ENCODE results near the gene SPRR2G. TPM values are rescaled to one million over a fixed set of nuclear protein-coding genes. Genes with fewer than 3 reads are reported as not detected.
"Not testable (repeated sequence)": the region's sequence is repeated elsewhere in the genome, so short reads cannot be mapped to it uniquely, and the experiment has no call there.

Gene SPRR2G
- total RNA-seq = not detected in 2 replicates

DNA sequence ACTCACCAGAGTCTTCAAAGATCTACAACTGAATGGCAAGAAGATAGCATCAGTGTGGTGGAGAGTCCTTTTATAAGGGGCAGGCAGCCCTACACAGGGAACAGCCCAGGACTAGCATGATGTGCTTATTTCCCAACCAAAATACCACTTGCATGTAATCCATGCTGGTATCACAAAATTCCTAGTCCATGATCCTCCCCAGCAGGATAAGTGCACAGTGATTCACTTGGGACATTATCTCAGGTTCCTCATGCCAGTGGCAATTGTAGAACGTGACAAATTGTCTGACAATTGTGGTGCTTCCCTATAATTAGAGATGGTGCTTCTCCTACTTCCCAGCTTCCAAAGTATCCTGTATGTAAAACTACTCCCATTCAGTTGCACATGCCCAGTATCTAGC lies at the start of gene SPRR2G:
Gene SPRR2G (minus strand): TSS at position 45 of the 400 bp plus-strand sequence. CDS start 780 bp downstream, outside the sequence.
- Mint-ChIP-seq H3K9me3 (no peaks in the 10 kb centered on the region), H3K4me3 (no peak within 1 kb of the TSS), H3K4me1 (ENCODE audit: low read depth) (no peaks in the 10 kb centered on the region), H3K27ac (no peak within 1 kb of the TSS), H3K36me3 (ENCODE audit: low read depth) (no peaks in the 10 kb centered on the region), H3K27me3 (ENCODE audit: insufficient read depth) (peaks cover 8% of the 10 kb centered on the region)
- DNase-seq (ENCODE audit: low spot score) = no peak
- intact Hi-C loops (cut with micrococcal nuclease) = no loop called here

GRCh38 chr1:153195216-153195615 lies 44.5 kb upstream of the SPRR2G start:
- Mint-ChIP-seq H3K27ac (no peak overlapping the region), H3K36me3 (ENCODE audit: low read depth) (no peaks in the 10 kb centered on the region), H3K27me3 (ENCODE audit: insufficient read depth) (peaks cover 7% of the 10 kb centered on the region), H3K4me3 (no peak overlapping the region), H3K9me3 (no peaks in the 10 kb centered on the region), H3K4me1 (ENCODE audit: low read depth) (no peaks in the 10 kb centered on the region)
- no peak for DNase-seq (ENCODE audit: low spot score)
- intact Hi-C loops (cut with micrococcal nuclease) = no loop called here

DNA sequence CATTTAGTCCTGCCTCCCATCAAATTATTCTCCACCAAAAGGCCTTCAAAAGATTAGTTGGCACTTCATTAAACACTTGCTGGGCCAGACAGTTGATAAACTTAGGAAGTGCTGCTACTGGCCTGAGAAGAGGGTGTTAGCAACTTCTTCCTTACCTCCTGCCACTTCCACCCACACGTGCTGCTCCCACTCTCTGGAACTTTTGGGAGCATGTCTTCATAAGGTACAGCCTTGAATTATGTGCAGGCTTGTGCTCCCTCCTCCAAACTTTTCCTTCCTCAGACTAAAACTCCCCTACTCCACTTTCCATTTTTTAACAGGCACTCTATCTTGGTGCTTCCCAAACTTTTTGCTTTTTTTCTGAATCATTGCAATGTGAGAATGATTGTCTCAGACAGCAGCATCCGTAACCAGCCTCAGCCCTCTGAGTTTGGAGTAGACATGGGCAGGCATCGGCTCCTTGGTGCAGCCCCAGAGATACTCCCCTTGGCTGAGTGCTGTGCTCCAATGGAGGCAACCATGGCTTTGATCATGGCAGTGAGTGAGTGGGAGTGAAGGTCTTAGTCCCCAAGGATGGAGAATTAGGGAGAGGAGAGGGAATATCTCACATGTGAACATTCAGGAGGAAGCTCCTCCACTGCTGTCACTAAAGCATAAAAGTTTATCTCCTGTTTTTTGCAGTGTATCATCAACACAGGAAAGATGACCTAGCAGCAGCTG lies 43.8 kb upstream of the SPRR2G start:
- H3K27ac Mint-ChIP-seq = no peak overlapping the region
- no peaks in the 10 kb centered on the region for H3K4me1 Mint-ChIP-seq (ENCODE audit: low read depth)
- peaks cover 8% of the 10 kb centered on the region for H3K27me3 Mint-ChIP-seq (ENCODE audit: insufficient read depth)
- intact Hi-C loops (cut with micrococcal nuclease) = no loop called here
- no peaks in the 10 kb centered on the region for H3K36me3 Mint-ChIP-seq (ENCODE audit: low read depth)
- no peak for DNase-seq (ENCODE audit: low spot score)
- no peak overlapping the region for H3K4me3 Mint-ChIP-seq
- no peaks in the 10 kb centered on the region for H3K9me3 Mint-ChIP-seq

- Mint-ChIP-seq H3K4me3 (no peak overlapping the region), H3K27ac (no peak overlapping the region), H3K36me3 (ENCODE audit: low read depth) (no peaks in the 10 kb centered on the region), H3K4me1 (ENCODE audit: low read depth) (no peaks in the 10 kb centered on the region), H3K9me3 (no peaks in the 10 kb centered on the region), H3K27me3 (ENCODE audit: insufficient read depth) (peaks cover 8% of the 10 kb centered on the region)
- no peak for DNase-seq (ENCODE audit: low spot score)
- intact Hi-C loops (cut with micrococcal nuclease) = no loop called here
Measured at GRCh38 chr1:153192697-153193096, 42.0 kb upstream of the SPRR2G start.

DNA sequence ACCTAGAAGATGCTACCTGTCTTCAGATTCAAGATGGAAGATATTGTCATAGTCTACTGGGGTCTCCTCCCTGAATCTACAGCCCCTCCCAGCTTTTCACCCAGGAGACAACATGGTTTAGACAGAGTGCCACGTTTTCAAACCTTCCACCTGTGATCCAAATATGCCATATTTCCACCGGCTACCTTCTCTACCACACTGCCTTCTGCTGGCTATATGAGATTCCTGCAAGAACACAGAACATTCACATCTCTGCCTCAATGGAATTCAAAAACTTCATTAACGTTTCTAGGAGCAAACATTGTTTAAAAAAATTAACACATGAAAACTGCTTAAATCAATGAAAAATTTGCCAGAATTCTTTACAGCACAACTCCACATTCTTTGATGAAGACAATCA lies 39.7 kb upstream of the SPRR2G start:
- no peaks in the 10 kb centered on the region for H3K4me1 Mint-ChIP-seq (ENCODE audit: low read depth)
- intact Hi-C loops (cut with micrococcal nuclease) = no loop called here
- no peak overlapping the region for H3K27ac Mint-ChIP-seq
- no peaks in the 10 kb centered on the region for H3K36me3 Mint-ChIP-seq (ENCODE audit: low read depth)
- peaks cover 12% of the 10 kb centered on the region for H3K27me3 Mint-ChIP-seq (ENCODE audit: insufficient read depth)
- H3K9me3 Mint-ChIP-seq = peaks cover 5% of the 10 kb centered on the region
- H3K4me3 Mint-ChIP-seq = no peak overlapping the region
- no peak for DNase-seq (ENCODE audit: low spot score)

DNA sequence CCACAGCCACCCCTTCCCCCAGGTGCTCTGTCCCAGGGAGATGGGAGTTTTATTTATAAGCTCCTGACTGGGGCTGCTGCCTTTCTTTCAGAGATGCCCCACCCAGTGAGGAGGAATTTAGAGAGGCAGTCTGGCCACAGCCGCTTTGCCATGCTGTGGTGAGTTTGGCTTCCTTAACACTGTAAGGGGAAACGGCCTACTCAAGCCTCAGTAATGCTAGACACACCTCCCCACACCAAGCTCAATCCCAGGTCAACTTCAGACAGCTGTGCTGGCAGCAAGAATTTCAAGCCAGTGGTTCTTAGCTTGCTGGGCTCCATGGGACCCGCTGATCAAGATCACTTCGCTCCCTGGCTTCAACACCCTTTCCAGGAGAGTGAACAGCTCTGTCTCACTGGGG lies 37.6 kb upstream of the SPRR2G start:
- H3K36me3 Mint-ChIP-seq (ENCODE audit: low read depth); H3K27ac Mint-ChIP-seq; H3K27me3 Mint-ChIP-seq (ENCODE audit: insufficient read depth); H3K4me3 Mint-ChIP-seq; intact Hi-C loops (cut with micrococcal nuclease); H3K4me1 Mint-ChIP-seq (ENCODE audit: low read depth); DNase-seq (ENCODE audit: low spot score); H3K9me3 Mint-ChIP-seq: not testable (repeated sequence)

DNA sequence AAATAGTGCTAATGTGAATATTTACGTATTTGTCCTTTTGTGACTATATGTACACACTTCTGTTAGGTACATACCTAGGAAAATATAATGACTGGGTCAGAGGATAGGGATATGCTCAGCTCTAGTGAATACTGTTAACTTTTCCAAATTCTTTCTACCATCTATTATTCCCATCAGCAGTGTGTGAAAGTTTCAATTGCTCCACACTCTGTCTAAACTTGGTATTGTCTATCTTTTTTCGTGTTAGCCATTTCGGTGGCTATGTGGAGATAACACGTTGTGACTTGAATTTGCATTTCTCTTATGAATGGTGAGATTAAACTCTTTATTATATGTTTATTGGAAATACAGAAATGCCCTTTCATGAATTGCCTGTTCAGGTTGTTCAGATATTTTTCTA lies 29.9 kb upstream of the SPRR2G start:
- DNase-seq (ENCODE audit: low spot score) = no peak
- H3K4me1 Mint-ChIP-seq (ENCODE audit: low read depth) = no peaks in the 10 kb centered on the region
- no peak overlapping the region for H3K27ac Mint-ChIP-seq
- H3K27me3 Mint-ChIP-seq (ENCODE audit: insufficient read depth) = peaks cover 1% of the 10 kb centered on the region
- no peak overlapping the region for H3K4me3 Mint-ChIP-seq
- peaks cover 2% of the 10 kb centered on the region for H3K9me3 Mint-ChIP-seq
- intact Hi-C loops (cut with micrococcal nuclease) = no loop called here
- no peaks in the 10 kb centered on the region for H3K36me3 Mint-ChIP-seq (ENCODE audit: low read depth)

- Mint-ChIP-seq H3K4me3 (no peak overlapping the region), H3K9me3 (no peaks in the 10 kb centered on the region), H3K36me3 (ENCODE audit: low read depth) (no peaks in the 10 kb centered on the region), H3K27me3 (ENCODE audit: insufficient read depth) (no peaks in the 10 kb centered on the region), H3K27ac (no peak overlapping the region), H3K4me1 (ENCODE audit: low read depth) (no peaks in the 10 kb centered on the region)
- no peak for DNase-seq (ENCODE audit: low spot score)
- intact Hi-C loops (cut with micrococcal nuclease) = no loop called here
Measured at GRCh38 chr1:153178922-153179321, 28.2 kb upstream of the SPRR2G start.

DNA sequence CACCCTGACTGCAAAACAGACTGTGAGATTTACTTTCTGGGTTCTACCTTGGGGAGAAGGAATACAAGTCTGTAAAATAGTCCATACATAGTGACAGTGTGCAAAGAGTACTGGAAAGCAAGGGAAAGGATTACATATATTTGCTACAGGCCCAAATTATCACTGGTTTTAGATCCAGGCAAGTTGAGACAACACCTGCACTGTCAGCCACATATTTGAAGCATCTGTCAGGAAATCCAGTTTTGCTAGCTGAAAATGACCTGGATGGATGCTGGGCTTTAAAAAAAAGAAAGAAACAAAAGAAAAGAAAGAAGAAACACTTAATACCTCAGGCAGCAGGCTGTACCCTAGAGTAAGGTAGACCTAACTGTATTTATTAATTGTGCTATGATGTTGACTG lies 23.9 kb upstream of the SPRR2G start:
- Mint-ChIP-seq H3K9me3 (no peaks in the 10 kb centered on the region), H3K4me3 (no peak overlapping the region), H3K27me3 (ENCODE audit: insufficient read depth) (peaks cover 9% of the 10 kb centered on the region), H3K27ac (no peak overlapping the region), H3K36me3 (ENCODE audit: low read depth) (no peaks in the 10 kb centered on the region), H3K4me1 (ENCODE audit: low read depth) (no peaks in the 10 kb centered on the region)
- DNase-seq (ENCODE audit: low spot score) = no peak
- intact Hi-C loops (cut with micrococcal nuclease) = no loop called here

- Mint-ChIP-seq H3K36me3 (ENCODE audit: low read depth) (no peaks in the 10 kb centered on the region), H3K27me3 (ENCODE audit: insufficient read depth) (peaks cover 17% of the 10 kb centered on the region), H3K27ac (no peak overlapping the region), H3K9me3 (no peaks in the 10 kb centered on the region), H3K4me3 (no peak overlapping the region), H3K4me1 (ENCODE audit: low read depth) (no peaks in the 10 kb centered on the region)
- intact Hi-C loops (cut with micrococcal nuclease) = no loop called here
- DNase-seq (ENCODE audit: low spot score) = no peak
Measured at GRCh38 chr1:153168686-153169085, 18.0 kb upstream of the SPRR2G start.

GRCh38 chr1:153155541-153155940 lies 4.9 kb upstream of the SPRR2G start:
- no peaks in the 10 kb centered on the region for H3K4me1 Mint-ChIP-seq (ENCODE audit: low read depth)
- no peaks in the 10 kb centered on the region for H3K36me3 Mint-ChIP-seq (ENCODE audit: low read depth)
- H3K27ac Mint-ChIP-seq = no peak overlapping the region
- intact Hi-C loops (cut with micrococcal nuclease) = no loop called here
- no peak overlapping the region for H3K4me3 Mint-ChIP-seq
- peaks cover 8% of the 10 kb centered on the region for H3K9me3 Mint-ChIP-seq
- peaks cover 8% of the 10 kb centered on the region for H3K27me3 Mint-ChIP-seq (ENCODE audit: insufficient read depth)
- no peak for DNase-seq (ENCODE audit: low spot score)

DNA sequence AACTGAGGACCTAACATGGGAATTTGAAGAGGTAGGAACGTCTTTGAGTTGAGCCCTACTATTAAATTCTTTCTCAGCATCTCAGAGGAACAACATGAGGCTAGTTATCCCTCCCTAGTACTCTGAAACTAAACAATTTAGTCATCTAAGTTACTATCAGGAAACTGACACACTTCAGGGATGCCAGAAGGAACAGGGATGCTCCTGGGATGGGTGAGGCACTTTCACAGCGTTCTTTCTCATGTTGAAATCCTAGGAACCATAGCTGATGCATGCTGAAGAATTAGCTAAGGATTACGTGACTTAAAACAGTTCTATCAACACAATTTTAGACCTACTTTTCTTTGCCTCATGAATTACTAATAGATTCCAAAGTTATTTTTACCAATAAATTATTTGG lies 1.8 kb upstream of the SPRR2G start:
- Mint-ChIP-seq H3K36me3 (ENCODE audit: low read depth) (no peaks in the 10 kb centered on the region), H3K9me3 (no peaks in the 10 kb centered on the region), H3K4me1 (ENCODE audit: low read depth) (no peaks in the 10 kb centered on the region), H3K27ac (no peak overlapping the region), H3K27me3 (ENCODE audit: insufficient read depth) (peaks cover 8% of the 10 kb centered on the region), H3K4me3 (no peak overlapping the region)
- intact Hi-C loops (cut with micrococcal nuclease) = no loop called here
- DNase-seq (ENCODE audit: low spot score) = no peak

GRCh38 chr1:153141377-153141776 lies 9.3 kb downstream of the SPRR2G start:
- Mint-ChIP-seq H3K27me3 (ENCODE audit: insufficient read depth) (peaks cover 16% of the 10 kb centered on the region), H3K36me3 (ENCODE audit: low read depth) (no peaks in the 10 kb centered on the region), H3K4me1 (ENCODE audit: low read depth) (no peaks in the 10 kb centered on the region), H3K27ac (no peak overlapping the region), H3K9me3 (no peaks in the 10 kb centered on the region), H3K4me3 (no peak overlapping the region)
- intact Hi-C loops (cut with micrococcal nuclease) = no loop called here
- DNase-seq (ENCODE audit: low spot score) = no peak

DNA sequence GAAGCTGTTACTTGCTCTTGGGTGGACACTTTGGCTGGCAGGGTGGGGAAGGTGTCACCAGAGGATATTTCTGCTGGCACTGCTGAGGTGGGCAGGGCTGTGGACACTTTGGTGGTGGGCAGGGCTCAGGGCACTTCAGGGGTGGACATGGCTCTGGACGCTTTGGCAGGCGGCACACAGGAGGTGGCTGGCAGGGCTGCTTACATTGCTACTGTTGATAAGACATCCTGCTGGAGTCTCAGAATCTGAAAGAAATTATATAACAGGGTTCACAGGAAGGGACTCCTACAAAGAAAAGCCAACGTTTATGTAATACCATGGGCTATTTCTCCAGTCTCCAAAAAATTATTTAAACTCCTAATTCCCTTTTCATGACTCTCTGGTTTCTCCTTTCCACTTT lies 10.2 kb downstream of the SPRR2G start:
- no peak overlapping the region for H3K27ac Mint-ChIP-seq
- no peaks in the 10 kb centered on the region for H3K36me3 Mint-ChIP-seq (ENCODE audit: low read depth)
- no peaks in the 10 kb centered on the region for H3K4me1 Mint-ChIP-seq (ENCODE audit: low read depth)
- intact Hi-C loops (cut with micrococcal nuclease) = no loop called here
- DNase-seq (ENCODE audit: low spot score) = no peak
- no peak overlapping the region for H3K4me3 Mint-ChIP-seq
- no peaks in the 10 kb centered on the region for H3K9me3 Mint-ChIP-seq
- peaks cover 13% of the 10 kb centered on the region for H3K27me3 Mint-ChIP-seq (ENCODE audit: insufficient read depth)

Measured in activated T-helper 1 cell treated with anti-CD3 and anti-CD28 coated beads, Interleukin-12 subunit alpha, Interleukin-12 subunit beta, Interleukin-2, Interleukin-4 antibody, amounts not matched to agents 30 ng/mL and 10 ng/mL and 1 ng/mL, durations not matched to agents 14 hours and 24 hours and 36 hours (primary cell).